ENCODE data around the gene DPP9. TPM values are rescaled to one million over a fixed set of nuclear protein-coding genes. Genes with fewer than 3 reads are reported as not detected.

The DPP9 gene
- total RNA-seq, 1 donor from 2014 or later: 48.0 TPM

GRCh38 chr19:4700693-4700970 is 23.0 kb downstream of the DPP9 start:
- Mint-ChIP-seq H3K27ac (ENCODE audit: unreplicated experiment) (no peak overlapping the region), H3K36me3 (ENCODE audit: low read depth) (no peaks in the 10 kb centered on the region), H3K9me3 (no peaks in the 10 kb centered on the region), H3K4me1 (no peaks in the 10 kb centered on the region), H3K4me3 (no peak overlapping the region), H3K27me3 (ENCODE audit: low read depth) (no peaks in the 10 kb centered on the region)
- DNase-seq (ENCODE audit: low read depth, low spot score): no peak
- no peak for TF ChIP-seq CTCF (conservative IDR thresholded peaks at IDR 0.05)

- H3K27me3 Mint-ChIP-seq (ENCODE audit: low read depth): no peaks in the 10 kb centered on the region
- no peak overlapping the region for H3K27ac Mint-ChIP-seq (ENCODE audit: unreplicated experiment)
- no peak overlapping the region for H3K4me3 Mint-ChIP-seq
- H3K4me1 Mint-ChIP-seq: no peaks in the 10 kb centered on the region
- no peaks in the 10 kb centered on the region for H3K9me3 Mint-ChIP-seq
- DNase-seq (ENCODE audit: low read depth, low spot score): no peak
- no peak for TF ChIP-seq CTCF (conservative IDR thresholded peaks at IDR 0.05)
- no peaks in the 10 kb centered on the region for H3K36me3 Mint-ChIP-seq (ENCODE audit: low read depth)
These were observed 23.6 kb downstream of the DPP9 start for GRCh38 chr19:4699826-4700692.

- Mint-ChIP-seq H3K9me3 (no peaks in the 10 kb centered on the region), H3K4me1 (no peaks in the 10 kb centered on the region), H3K36me3 (ENCODE audit: low read depth) (peaks cover 9% of the 10 kb centered on the region), H3K4me3 (no peak overlapping the region), H3K27ac (ENCODE audit: unreplicated experiment) (peak overlapping the region; percentile 71), H3K27me3 (ENCODE audit: low read depth) (no peaks in the 10 kb centered on the region)
- no peak for TF ChIP-seq CTCF (conservative IDR thresholded peaks at IDR 0.05)
- no peak for DNase-seq (ENCODE audit: low read depth, low spot score)
These were observed 26.3 kb downstream of the DPP9 start for GRCh38 chr19:4697304-4697703.

GRCh38 chr19:4695224-4695731 is 28.4 kb downstream of the DPP9 start:
- no peaks in the 10 kb centered on the region for H3K9me3 Mint-ChIP-seq

GRCh38 chr19:4694211-4694987 is 29.2 kb downstream of the DPP9 start:
- DNase-seq (ENCODE audit: low read depth, low spot score): no peak
- no peak overlapping the region for H3K27ac Mint-ChIP-seq (ENCODE audit: unreplicated experiment)
- no peak overlapping the region for H3K4me3 Mint-ChIP-seq
- no peaks in the 10 kb centered on the region for H3K4me1 Mint-ChIP-seq
- no peaks in the 10 kb centered on the region for H3K27me3 Mint-ChIP-seq (ENCODE audit: low read depth)
- peaks cover 11% of the 10 kb centered on the region for H3K36me3 Mint-ChIP-seq (ENCODE audit: low read depth)
- TF ChIP-seq CTCF (conservative IDR thresholded peaks at IDR 0.05): no peak
- no peaks in the 10 kb centered on the region for H3K9me3 Mint-ChIP-seq

More at GRCh38 chr19:4695224-4695731, 28.4 kb downstream of the DPP9 start:
- Mint-ChIP-seq H3K27me3 (ENCODE audit: low read depth) (no peaks in the 10 kb centered on the region), H3K36me3 (ENCODE audit: low read depth) (peaks cover 11% of the 10 kb centered on the region), H3K4me1 (no peaks in the 10 kb centered on the region), H3K4me3 (no peak overlapping the region), H3K27ac (ENCODE audit: unreplicated experiment) (no peak overlapping the region)
- DNase-seq (ENCODE audit: low read depth, low spot score): no peak
- no peak for TF ChIP-seq CTCF (conservative IDR thresholded peaks at IDR 0.05)
